ENCODE measurements around the gene OR51Q1. TPM values are rescaled to one million over a fixed set of nuclear protein-coding genes. Genes with fewer than 3 reads are reported as not detected.

The OR51Q1 gene
- not detected for total RNA-seq (2021; fragmentation: NEBNext Ultra II Directional; extraction: Animal tissue kit (Norgen Biotek cat#: 25700))
- long read RNA-seq: 0 reads

- Mint-ChIP-seq H3K4me1 (ENCODE audit: low read depth) (no peaks in the 10 kb centered on the region), H3K9me3 (no peaks in the 10 kb centered on the region), H3K4me3 (no peak within 1 kb of the TSS), H3K36me3 (ENCODE audit: low read depth) (no peaks in the 10 kb centered on the region), H3K27me3 (ENCODE audit: insufficient read depth) (peaks cover 2% of the 10 kb centered on the region), H3K27ac (no peak within 1 kb of the TSS)
- no peak for TF ChIP-seq CTCF (IDR thresholded peaks at IDR 0.05)
- DNase-seq: no peak
Observed at GRCh38 chr11:5421811-5422210, at the start of gene OR51Q1. OR51Q1 (plus strand) TSS chr11:5422111; CDS start chr11:5422201, 90 bp downstream.

- H3K27me3 Mint-ChIP-seq (ENCODE audit: insufficient read depth): peaks cover 2% of the 10 kb centered on the region; the same call in 1 of the 2 replicates
- no peaks in the 10 kb centered on the region for H3K9me3 Mint-ChIP-seq
- no peak overlapping the region for H3K27ac Mint-ChIP-seq
- peaks cover 6% of the 10 kb centered on the region for H3K4me1 Mint-ChIP-seq (ENCODE audit: low read depth)
- H3K36me3 Mint-ChIP-seq (ENCODE audit: low read depth): no peaks in the 10 kb centered on the region
- TF ChIP-seq CTCF (IDR thresholded peaks at IDR 0.05): peak; percentile 97
- peak; percentile 69 for DNase-seq
- no peak overlapping the region for H3K4me3 Mint-ChIP-seq
Observed at GRCh38 chr11:5380740-5381342, 41.1 kb upstream of the OR51Q1 start.

DNA sequence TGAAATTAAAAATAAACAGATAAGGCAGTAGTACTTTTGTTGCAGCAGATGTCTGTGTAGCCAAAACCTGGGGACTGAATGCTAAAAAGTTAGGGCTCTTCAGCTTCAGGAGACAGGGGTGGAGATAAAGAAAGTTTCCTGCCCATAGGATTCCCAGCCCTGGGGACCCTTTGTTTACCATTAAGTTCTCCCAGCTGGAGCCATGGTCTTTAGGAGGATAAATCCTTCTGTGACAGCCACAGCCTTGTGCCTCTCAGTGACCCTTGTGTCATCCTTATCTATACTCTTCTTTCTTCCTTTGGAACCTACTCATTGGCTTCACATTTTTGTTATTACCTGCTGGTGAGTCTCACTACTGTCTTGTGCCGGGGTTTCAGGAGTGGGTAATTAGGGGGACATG, 38.3 kb upstream of the OR51Q1 start, which contains the start of gene OR51M1:
Gene OR51M1, plus strand, starts transcription at position 237 of the 400 bp plus-strand sequence. CDS start 5,587 bp downstream, outside the sequence.
- no peak within 1 kb of the TSS for H3K27ac Mint-ChIP-seq
- peaks cover 6% of the 10 kb centered on the region for H3K4me1 Mint-ChIP-seq (ENCODE audit: low read depth)
- no peaks in the 10 kb centered on the region for H3K36me3 Mint-ChIP-seq (ENCODE audit: low read depth)
- no peak for TF ChIP-seq CTCF (IDR thresholded peaks at IDR 0.05)
- DNase-seq: no peak
- H3K4me3 Mint-ChIP-seq: no peak within 1 kb of the TSS
- H3K27me3 Mint-ChIP-seq (ENCODE audit: insufficient read depth): peaks cover 2% of the 10 kb centered on the region; the same call in 1 of the 2 replicates
- no peaks in the 10 kb centered on the region for H3K9me3 Mint-ChIP-seq

DNA sequence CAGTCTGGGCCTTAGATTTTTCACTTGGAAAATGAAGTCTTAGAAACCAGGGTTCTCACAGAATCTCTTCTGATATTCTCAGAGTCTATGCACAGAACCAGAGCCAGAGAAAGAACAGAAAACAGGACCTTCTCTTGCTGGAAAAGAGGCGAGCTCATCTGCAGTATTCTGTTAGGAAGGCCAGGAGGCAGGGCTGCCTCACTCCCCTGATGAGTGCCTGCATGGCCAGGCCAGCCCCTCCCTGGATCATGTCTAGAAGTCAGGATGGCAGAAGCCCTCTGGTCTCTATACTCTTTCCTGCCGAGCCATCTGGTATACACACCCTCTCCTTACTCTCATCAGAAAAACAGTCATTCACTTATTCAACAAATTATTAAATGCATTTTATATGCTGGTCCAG, 37.6 kb upstream of the OR51Q1 start:
- no peaks in the 10 kb centered on the region for H3K36me3 Mint-ChIP-seq (ENCODE audit: low read depth)
- TF ChIP-seq CTCF (IDR thresholded peaks at IDR 0.05): no peak
- H3K4me1 Mint-ChIP-seq (ENCODE audit: low read depth): peaks cover 6% of the 10 kb centered on the region
- H3K4me3 Mint-ChIP-seq: no peak overlapping the region
- no peaks in the 10 kb centered on the region for H3K9me3 Mint-ChIP-seq
- peaks cover 2% of the 10 kb centered on the region; the same call in 1 of the 2 replicates for H3K27me3 Mint-ChIP-seq (ENCODE audit: insufficient read depth)
- H3K27ac Mint-ChIP-seq: no peak overlapping the region
- no peak for DNase-seq

GRCh38 chr11:5390210-5390609, 31.7 kb upstream of the OR51Q1 start:
- Mint-ChIP-seq H3K36me3 (ENCODE audit: low read depth) (no peaks in the 10 kb centered on the region), H3K27me3 (ENCODE audit: insufficient read depth) (peaks cover 5% of the 10 kb centered on the region), H3K27ac (no peak overlapping the region), H3K4me1 (ENCODE audit: low read depth) (no peaks in the 10 kb centered on the region), H3K4me3 (no peak overlapping the region), H3K9me3 (no peaks in the 10 kb centered on the region)
- TF ChIP-seq CTCF (IDR thresholded peaks at IDR 0.05): peak; percentile 39
- no peak for DNase-seq
